B cell (primary cell): ENCODE results near the gene FAM3A. TPM values are rescaled to one million over a fixed set of nuclear protein-coding genes. Genes with fewer than 3 reads are reported as not detected.

Source experiments
- ATAC-seq: fragments of 200-7000 bp; cut with Tn5 transposase; one replicate; pipeline ENCODE4 v1.10.0; 2021; ENCODE audit warnings: low read depth, mild to moderate bottlenecking, moderate number of reproducible peaks, moderate library complexity
- CTCF ChIA-PET: fragments of 350-600 bp; sonication (Branson Sonifier 250); formaldehyde crosslinking; loops from one replicate; lab custom pipeline; 2021; ENCODE audit warnings: antibody characterized with exemption, inconsistent platforms; lab: Charles Lee
- POLR2A ChIA-PET: fragments of 350-600 bp; sonication (Branson Sonifier 250); formaldehyde crosslinking; loops from one replicate; lab custom pipeline; 2021; ENCODE audit warnings: antibody characterized with exemption; lab: Charles Lee
- DNase-seq: peaks from one replicate; pipeline ENCODE4 v3.0.0; 2013
- H2AFZ ChIP-seq: 2 replicates; pipeline ENCODE4 v1.6.1; 2012; ENCODE audit warnings: mild to moderate bottlenecking, low read depth, low read length; ENCODE audit not compliant: insufficient read depth, poor library complexity, severe bottlenecking
- H3K27ac ChIP-seq, 2 donors: 1 replicate in 1 of 2; 2 replicates in 1 of 2; pipeline ENCODE4 v1.5.1; 2012 to 2013; ENCODE audit warnings: low read length in 2 of 2, mild to moderate bottlenecking in 2 of 2, moderate library complexity in 1 of 2
- H3K27me3 ChIP-seq, 4 experiments: fragments of 200-600 bp in 1 of 4; sonication (generic) in 1 of 4; replicated peaks in 1 of 4; 1 replicate in 2 of 4; 2 replicates in 2 of 4; pipeline versions ENCODE4 v1.6.1 to v1.7.0; 2013 to 2016; ENCODE audit warnings: low read length in 3 of 4, mild to moderate bottlenecking in 2 of 4, mixed read lengths in 1 of 4, moderate library complexity in 1 of 4; ENCODE audit not compliant: insufficient read depth in 4 of 4, control insufficient read depth in 3 of 4; ENCODE audit errors: control extremely low read depth in 1 of 4
- H3K36me3 ChIP-seq, 2 experiments: replicated peaks in 1 of 2; 1 replicate in 1 of 2; 2 replicates in 1 of 2; pipeline versions ENCODE4 v1.6.1 to v1.7.1; 2013; ENCODE audit warnings: low read length in 1 of 2; ENCODE audit not compliant: insufficient read depth in 2 of 2, control insufficient read depth in 1 of 2; ENCODE audit errors: control extremely low read depth in 1 of 2, extremely low read depth in 1 of 2
- H3K4me1 ChIP-seq, 2 donors: fragments of 200-600 bp in 1 of 2; sonication (generic) in 1 of 2; 1 replicate in 1 of 2; 2 replicates in 1 of 2; pipeline versions ENCODE4 v1.5.1 to v1.6.1; 2013 to 2017; ENCODE audit warnings: low read length in 2 of 2; ENCODE audit not compliant: control insufficient read depth in 2 of 2, insufficient read depth in 2 of 2
- H3K4me2 ChIP-seq: replicated peaks from 2 replicates; pipeline ENCODE3; 2012; ENCODE audit warnings: mild to moderate bottlenecking, low read depth, low read length; ENCODE audit not compliant: poor library complexity, severe bottlenecking
- H3K4me3 ChIP-seq, 5 experiments: fragments of 200-600 bp in 1 of 5; sonication (generic) in 1 of 5; 1 replicate in 3 of 5; 2 replicates in 2 of 5; pipeline versions ENCODE4 v1.5.1 to v1.7.0; 2011 to 2016; ENCODE audit warnings: low read length in 4 of 5, mild to moderate bottlenecking in 4 of 5, low read depth in 2 of 5, control low read depth in 1 of 5, moderate library complexity in 1 of 5; ENCODE audit not compliant: insufficient read depth in 1 of 5; ENCODE audit errors: control extremely low read depth in 1 of 5, extremely low read depth in 1 of 5
- H3K79me2 ChIP-seq: fragments of 200-600 bp; sonication (generic); one replicate; pipeline ENCODE4 v1.6.0; 2016; ENCODE audit warnings: low read length; ENCODE audit not compliant: control insufficient read depth, insufficient read depth
- H3K9ac ChIP-seq: fragments of 200-600 bp; sonication (generic); 2 replicates; pipeline ENCODE4 v1.6.1; 2017; ENCODE audit warnings: mild to moderate bottlenecking, low read length, moderate library complexity
- H3K9me3 ChIP-seq, 3 donors: one replicate each; pipeline versions ENCODE4 v1.6.1 to v1.7.1; 2013; ENCODE audit warnings: low read length in 2 of 3; ENCODE audit not compliant: control insufficient read depth in 2 of 3, insufficient read depth in 1 of 3; ENCODE audit errors: control extremely low read depth in 1 of 3
- H4K20me1 ChIP-seq: 2 replicates; pipeline ENCODE4 v1.6.0; 2012; ENCODE audit warnings: mild to moderate bottlenecking, low read length; ENCODE audit not compliant: insufficient read depth, control insufficient read depth, poor library complexity, severe bottlenecking
- H3K27ac Mint-ChIP-seq: one replicate; pipeline ENCODE4 v1.8.0; 2021; ENCODE audit warnings: mixed read lengths
- H3K27me3 Mint-ChIP-seq: one replicate; pipeline ENCODE4 v1.8.0; 2021; ENCODE audit warnings: mixed read lengths
- H3K4me1 Mint-ChIP-seq: one replicate; pipeline ENCODE4 v1.8.0; 2021; ENCODE audit warnings: mixed read lengths
- H3K4me3 Mint-ChIP-seq: one replicate; pipeline ENCODE4 v1.8.0; 2021; ENCODE audit warnings: mixed read lengths
- H3K9me3 Mint-ChIP-seq: one replicate; pipeline ENCODE4 v1.8.0; 2022; ENCODE audit warnings: mixed read lengths; ENCODE audit not compliant: insufficient read depth
- CTCF ChIP-seq: fragments of 200-600 bp; IDR thresholded peaks from one replicate; pipeline ENCODE4 v1.8.0; 2022; ENCODE audit warnings: antibody characterized with exemption, mild to moderate bottlenecking
- EZH2 ChIP-seq: IDR thresholded peaks from 2 replicates; pipeline ENCODE4 v1.6.1; 2012; ENCODE audit warnings: borderline replicate concordance, low read depth, mild to moderate bottlenecking, moderate library complexity, low read length; ENCODE audit not compliant: insufficient read depth, poor library complexity, severe bottlenecking
- WGBS: methylation state at CpG from one replicate; pipeline ENCODE4 v1.1.5; 2013; ENCODE audit warnings: missing lambda C conversion rate; ENCODE audit not compliant: insufficient coverage; 5-methylcytosine and 5-hydroxymethylcytosine counted together
- intact Hi-C: fragments of 100-400 bp; cut with micrococcal nuclease; formaldehyde crosslinking; loops from one replicate; pipeline ENCODE4 v1.10.0; 2022
- polyA plus RNA-seq: library from polyadenylated mRNA; depleted of rRNA; stranded (reverse); fragments of >200 nt; gene quantifications from 2 replicates; pipeline ENCODE4 v1.2.3, GENCODE V29; 2012
- total RNA-seq, 2 donors: library from RNA; stranded (reverse); fragments of 120-200 nt in 1 of 2; gene quantifications; 1 replicate in 1 of 2; 2 replicates in 1 of 2; pipeline versions ENCODE4 v1.2.3 to v1.2.4, GENCODE V29; 2013 to 2022

Gene FAM3A
- total and polyA plus RNA-seq, 2 donors (not counting 1 experiment from before 2014, with no cell fraction given) = 39.6 to 59.4 TPM

GRCh38 chrX:154529206-154529612 lies 13.2 kb upstream of the FAM3A start:
- Histone ChIP-seq H3K36me3 (peaks cover 0 to 7% of the 10 kb centered on the region in 2 experiments), H3K27me3 (no peaks in the 10 kb centered on the region), H2AFZ (no peak overlapping the region), H3K27ac (no peak overlapping the region), H3K4me3 (no peak overlapping the region), H4K20me1 (no peaks in the 10 kb centered on the region), H3K79me2 (no peaks in the 10 kb centered on the region), H3K4me2 (no peak overlapping the region), H3K9me3 (no peaks in the 10 kb centered on the region), H3K4me1 (peaks cover 8 to 13% of the 10 kb centered on the region in 2 donors), H3K9ac (no peak overlapping the region)
- H3K4me3 Mint-ChIP-seq = no peak overlapping the region
- ATAC-seq = no peak
- no peak for TF ChIP-seq CTCF
- intact Hi-C loops = no loop called here
- ChIA-PET CTCF (no interaction called here), POLR2A (no interaction called here)
- DNase-seq = no peak
- H3K4me1 Mint-ChIP-seq = peaks cover 11% of the 10 kb centered on the region
- peak overlapping the region; percentile 37 for H3K27ac Mint-ChIP-seq
- no peaks in the 10 kb centered on the region for H3K27me3 Mint-ChIP-seq
- no peaks in the 10 kb centered on the region for H3K9me3 Mint-ChIP-seq
- WGBS = 100% methylated on average over 3 of the region's 6 CpGs

DNA sequence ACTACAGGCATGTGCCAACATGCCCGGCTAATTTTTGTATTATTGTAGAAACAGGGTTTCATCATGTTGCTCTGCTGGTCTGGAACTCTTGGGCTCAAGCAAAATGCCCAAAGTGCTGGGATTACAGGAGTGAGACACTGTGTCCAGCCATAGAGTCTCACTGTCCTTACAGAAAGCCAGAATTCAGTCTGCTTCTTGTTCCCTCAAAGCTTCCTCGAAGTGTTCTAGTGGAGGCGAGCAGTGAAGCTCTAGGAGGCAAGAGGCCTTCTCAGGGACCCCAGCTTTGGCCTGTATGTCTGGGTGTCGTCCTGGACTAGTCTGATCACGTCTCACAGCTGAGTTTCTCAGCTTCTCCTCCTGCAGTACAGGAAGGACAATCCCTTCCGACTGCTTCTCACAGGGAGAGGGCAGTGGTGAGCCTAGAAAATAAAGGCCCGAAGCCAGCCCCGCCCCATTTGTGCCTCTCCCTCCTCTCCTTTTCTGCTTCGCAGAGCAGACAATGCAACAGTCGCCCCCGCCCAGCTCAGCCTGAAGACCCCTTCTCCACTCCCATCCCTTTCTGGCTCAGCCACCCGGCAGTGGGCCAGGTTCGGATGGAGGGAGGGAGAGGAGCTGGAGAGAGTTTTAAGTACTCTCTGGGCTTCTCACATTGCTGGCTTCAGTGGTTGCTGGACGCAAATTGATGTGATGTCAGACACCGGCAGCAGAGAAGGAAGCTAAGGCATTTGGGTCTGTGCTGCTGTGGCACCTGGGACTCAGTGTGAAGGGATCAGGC lies 11.1 kb upstream of the FAM3A start:
- peak overlapping the region; percentile 82 for H3K27ac Mint-ChIP-seq
- no peaks in the 10 kb centered on the region for H3K27me3 Mint-ChIP-seq

More for the DNA sequence above, 11.1 kb upstream of the FAM3A start:
- peak; percentile 77 for DNase-seq
- peaks cover 11% of the 10 kb centered on the region for H3K4me1 Mint-ChIP-seq
- peak overlapping the region; percentile 74 for H3K4me3 Mint-ChIP-seq
- H3K4me2 ChIP-seq = peak overlapping the region; percentile 71
- H3K9me3 ChIP-seq = no peaks in the 10 kb centered on the region
- H3K9me3 Mint-ChIP-seq = no peaks in the 10 kb centered on the region
- H3K79me2 ChIP-seq = no peaks in the 10 kb centered on the region
- peak overlapping the region; percentile 28 for H3K9ac ChIP-seq
- H3K27me3 ChIP-seq = no peaks in the 10 kb centered on the region
- H4K20me1 ChIP-seq = no peaks in the 10 kb centered on the region
- TF ChIP-seq EZH2 (no peak), CTCF (peak; percentile 53)
- H3K4me3 ChIP-seq = peak overlapping the region in 4 of 5 experiments; percentile 28 to 52 (median 36)
- ChIA-PET CTCF (interaction anchor here (0.6 to 2.0 kb wide), 17 partner anchors 9 to 559 kb away, joined by 3 to 12 read pairs (median 4); partner anchors contain the start of genes LAGE3, RPL10, TAFAZZIN and UBL4A), POLR2A (interaction anchor here (0.6 to 1.4 kb wide), 9 partner anchors 8 to 430 kb away, joined by 3 to 7 read pairs (median 4); partner anchors contain the start of genes FAM3A, RPL10 and UBL4A)
- intact Hi-C loops = no loop called here
- H3K27ac ChIP-seq = peak overlapping the region; percentile 55 to 64
- peak; percentile 92 for ATAC-seq
- peak overlapping the region; percentile 71 for H2AFZ ChIP-seq
- H3K4me1 ChIP-seq = peaks cover 8 to 13% of the 10 kb centered on the region in 2 donors
- H3K36me3 ChIP-seq = no peaks in the 10 kb centered on the region
- WGBS = 0% methylated on average over 4 of the region's 15 CpGs
